NCI-H2196 (cell line): ENCODE measurements around the gene ITCH.
A peak's percentile ranks its signal among the peaks of the same experiment; 100 is the strongest.

Experiments used
- DNase-seq: peaks from one replicate; lab custom pipeline; 2025; ENCODE audit not compliant: unreplicated experiment; lab: John Stamatoyannopoulos, UW

ITCH gene

DNA sequence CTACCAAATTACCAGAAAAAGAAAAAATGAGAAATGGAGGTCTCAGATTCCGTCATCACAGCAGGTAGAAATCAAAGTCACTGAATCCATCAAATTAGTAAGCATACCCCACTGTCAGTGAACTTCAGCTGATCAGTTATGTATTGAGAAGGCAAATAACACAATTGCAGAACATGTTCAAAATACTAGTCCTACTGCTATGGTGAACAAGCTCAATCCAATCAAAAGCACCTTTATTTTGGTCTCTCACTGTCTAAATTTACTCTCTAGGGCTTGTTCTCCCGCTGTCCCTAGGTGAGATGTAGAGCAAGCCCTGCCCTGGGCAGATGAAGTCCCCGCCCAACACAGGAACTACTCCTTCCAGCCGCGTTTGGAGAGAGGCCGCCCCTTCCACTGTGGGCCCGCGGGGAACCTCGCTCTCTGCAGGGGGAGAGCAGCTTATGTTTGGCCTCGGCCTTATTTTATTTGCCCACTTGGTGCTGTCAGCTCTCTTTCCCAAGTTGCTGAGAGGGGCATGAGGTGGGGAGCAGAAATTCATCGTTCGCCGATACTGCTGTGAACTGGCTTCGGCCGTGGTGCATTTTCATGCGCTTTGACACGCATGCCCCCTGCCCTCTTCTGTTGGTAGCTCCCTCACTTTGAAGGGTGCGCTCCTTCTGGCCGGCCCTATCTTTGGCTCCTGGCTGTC, 181.2 kb downstream of the ITCH start:
- DNase-seq, result no peak

- DNase-seq, result peak; percentile 46
These were observed 183.7 kb downstream of the ITCH start for GRCh38 chr20:34546751-34547181.

DNA sequence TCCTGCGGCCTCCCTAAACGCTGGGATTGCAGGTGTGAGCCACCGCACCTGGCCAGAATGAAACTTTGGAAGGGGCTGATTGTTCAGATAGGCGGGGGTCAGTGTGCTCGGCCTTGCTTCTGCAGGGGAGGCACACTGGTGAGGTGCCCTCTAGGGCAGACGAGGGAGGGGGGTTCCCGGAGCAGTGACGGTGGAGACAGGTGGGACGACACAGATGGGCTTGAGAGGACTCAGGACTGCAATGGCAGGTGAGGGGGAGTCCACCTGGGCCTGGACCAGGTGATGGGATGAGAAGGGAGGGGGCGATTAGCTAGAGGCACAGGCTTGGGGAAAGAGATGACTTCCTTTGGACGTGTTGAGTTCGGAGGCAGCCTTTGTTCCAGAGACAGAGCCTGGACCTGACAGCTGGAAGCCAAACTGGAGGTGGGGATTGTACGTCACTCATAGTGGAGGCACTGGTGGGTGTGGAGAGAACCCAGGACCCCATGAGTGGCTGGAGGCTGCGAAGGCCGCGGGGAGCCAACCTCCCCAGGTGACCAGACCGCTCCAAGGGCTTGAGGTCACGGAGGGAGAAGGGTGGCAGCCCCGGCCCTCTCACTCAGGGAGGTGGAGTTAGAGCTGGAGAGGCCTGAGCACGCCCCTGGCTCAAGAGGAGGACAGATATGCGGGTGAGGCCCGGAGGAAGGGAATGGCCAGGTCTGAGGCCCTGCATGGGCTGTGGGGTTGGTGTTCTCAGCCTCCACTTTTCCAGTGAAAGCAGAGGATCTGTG, 185.0 kb downstream of the ITCH start:
- DNase-seq, result no peak

- DNase-seq, result peak; percentile 62
These were observed 186.3 kb downstream of the ITCH start for GRCh38 chr20:34549291-34549928.

DNA sequence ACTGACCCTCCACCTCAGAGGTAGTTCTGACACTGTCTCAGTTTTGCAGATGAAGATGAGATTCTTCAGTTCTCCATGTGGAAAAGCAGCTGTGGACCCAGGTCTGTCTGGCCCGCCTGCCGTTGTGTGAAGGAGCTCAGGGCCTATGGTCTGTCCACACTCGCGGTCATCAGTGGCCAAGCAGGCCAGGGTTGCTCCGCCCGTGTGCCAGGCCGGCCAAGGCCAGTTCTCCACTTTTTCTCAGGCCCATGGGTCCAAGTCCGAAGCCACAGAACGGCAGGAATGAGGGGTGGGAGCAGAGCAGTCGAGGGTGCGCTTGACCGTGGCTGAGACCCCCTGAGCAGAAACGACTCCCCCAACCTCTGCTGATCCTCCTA, 186.8 kb downstream of the ITCH start:
- DNase-seq, result no peak

DNA sequence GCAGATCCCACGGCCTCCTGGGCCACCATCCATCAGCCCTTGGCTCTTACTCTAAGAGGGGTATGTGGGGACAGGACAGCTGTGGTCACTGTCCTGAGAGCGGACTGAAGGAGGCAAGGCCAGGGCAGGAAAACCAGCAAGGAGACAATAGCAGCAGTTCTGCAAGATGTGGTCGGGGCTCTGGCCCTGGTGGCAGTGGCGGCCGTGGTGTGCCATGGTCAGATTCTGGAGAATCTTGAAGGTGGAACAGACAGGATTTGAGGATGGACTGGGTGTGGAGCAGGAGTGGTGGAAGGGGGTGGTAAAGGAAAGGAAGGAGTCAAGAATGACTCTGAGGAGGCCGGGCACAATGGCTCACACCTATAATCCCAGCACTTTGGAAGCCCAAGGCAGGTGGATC, 189.5 kb downstream of the ITCH start:
- no peak for DNase-seq

DNA sequence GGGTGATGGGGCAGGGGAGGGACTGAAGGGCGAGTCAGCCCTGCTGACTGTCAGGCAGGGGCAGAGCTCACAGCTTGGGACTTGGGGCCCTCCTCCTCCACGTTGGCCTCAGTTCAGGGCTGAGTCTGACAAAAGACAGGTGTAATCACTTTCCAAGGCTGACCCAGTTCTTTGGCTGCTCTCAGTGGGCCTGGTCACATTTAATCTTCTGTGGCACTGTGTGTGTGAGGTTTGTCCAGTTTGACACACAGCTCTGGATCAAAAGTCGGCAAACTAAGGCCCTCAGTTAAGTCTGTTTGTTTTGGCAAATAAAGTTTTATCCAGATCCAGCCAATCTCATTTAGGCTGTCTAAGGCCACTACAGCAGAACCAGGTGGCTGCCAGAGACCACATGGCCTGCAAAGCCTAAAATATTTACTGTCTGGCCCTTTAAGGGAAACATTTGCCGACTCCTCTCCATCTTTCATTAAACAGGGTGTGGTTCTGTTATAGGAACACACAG, 190.3 kb downstream of the ITCH start:
- DNase-seq, result peak; percentile 26

- DNase-seq, result no peak
These were observed 194.9 kb downstream of the ITCH start for GRCh38 chr20:34557936-34558319.

- peak; percentile 89 for DNase-seq
These were observed 195.5 kb downstream of the ITCH start, which contains the start of gene MAP1LC3A for GRCh38 chr20:34558320-34559218. Gene MAP1LC3A (plus strand): TSS chr20:34558718. CDS start chr20:34558869, 151 bp downstream.

- no peak for DNase-seq
These were observed 196.5 kb downstream of the ITCH start for GRCh38 chr20:34559311-34560140.

- no peak for DNase-seq
These were observed 197.1 kb downstream of the ITCH start for GRCh38 chr20:34560141-34560523.

DNA sequence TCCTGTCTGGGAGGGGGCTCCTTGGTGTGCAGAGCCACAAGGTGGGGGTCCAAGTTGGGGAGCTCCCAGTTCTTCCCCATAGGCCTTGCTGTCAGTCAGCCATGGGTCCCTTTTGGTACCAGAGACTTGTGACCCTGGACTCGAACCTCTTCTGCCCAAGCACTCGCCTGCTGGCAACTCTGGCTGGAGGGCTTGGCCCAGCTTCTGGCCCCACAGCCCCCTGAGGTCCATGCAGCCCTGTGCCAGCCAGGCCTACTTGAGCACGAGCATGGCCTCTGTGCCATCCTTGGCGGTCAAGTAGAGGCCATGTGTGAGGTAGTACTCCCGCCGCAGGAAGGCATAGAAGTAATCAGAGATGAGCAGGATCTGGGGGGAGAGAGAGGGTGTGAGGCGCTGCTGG, 197.5 kb downstream of the ITCH start:
- no peak for DNase-seq
